ENCODE results near the gene FBRS. TPM values are rescaled to one million over a fixed set of nuclear protein-coding genes. Genes with fewer than 3 reads are reported as not detected.

Gene FBRS
- total and polyA plus RNA-seq, 2 of the 8 experiments (the other 6 are each of a cell fraction or from before 2014, with no cell fraction given): 2.4 to 13.9 TPM

GRCh38 chr16:30698139-30698815 is 40.0 kb downstream of the FBRS start (continued):
- TF ChIP-seq JUN (IDR thresholded peaks at IDR 0.05; ENCODE audit: low read depth, low read length) (no peak), TCF12 (IDR thresholded peaks at IDR 0.05; ENCODE audit: low read depth, low read length) (0 out of 2 replicates have a peak, but pooled peaks have one; percentile 17), CHD2 (IDR thresholded peaks at IDR 0.05; ENCODE audit: low read length) (no peak; the same call in 1 of the 2 replicates), TAF1 (IDR thresholded peaks at IDR 0.05; ENCODE audit: low read depth, low read length) (peak; percentile 95; the same call in 1 of the 2 replicates), NANOG (IDR thresholded peaks at IDR 0.05; ENCODE audit: insufficient read depth, low read depth, low read length, poor library complexity, severe bottlenecking) (no peak), ZNF274 (IDR thresholded peaks at IDR 0.05; ENCODE audit: borderline replicate concordance, extremely low read depth, low read length) (no peak), MAFK (IDR thresholded peaks at IDR 0.05; ENCODE audit: low read depth, low read length) (no peak), RNF2 (IDR thresholded peaks at IDR 0.05; ENCODE audit: borderline replicate concordance, low read depth, low read length, missing control alignments, poor library complexity, severe bottlenecking) (no peak), ATF2 (IDR thresholded peaks at IDR 0.05; ENCODE audit: low read length) (peak; percentile 83; the same call in 1 of the 2 replicates), CBX8 (IDR thresholded peaks at IDR 0.05; ENCODE audit: borderline replicate concordance, low read depth, low read length) (no peak), SP4 (IDR thresholded peaks at IDR 0.05; ENCODE audit: low read length) (peak; percentile 72; the same call in 1 of the 2 replicates), KDM4A (IDR thresholded peaks at IDR 0.05; ENCODE audit: low read depth, low read length, severe bottlenecking) (peak; percentile 48), TEAD4 (IDR thresholded peaks at IDR 0.05; ENCODE audit: low read depth, low read length) (no peak), BRCA1 (IDR thresholded peaks at IDR 0.05; ENCODE audit: low read depth, low read length) (no peak; the same call in 1 of the 2 replicates), SUZ12 (IDR thresholded peaks at IDR 0.05; ENCODE audit: low read length) (no peak), RAD21 (IDR thresholded peaks at IDR 0.05 in 1 of 2, conservative IDR thresholded peaks at IDR 0.05 in 1 of 2; ENCODE audit: low read depth in 2 of 2, low read length in 2 of 2) (no peak), GABPA (IDR thresholded peaks at IDR 0.05; ENCODE audit: borderline replicate concordance, insufficient read depth, low read length) (no peak), TAF7 (optimal IDR thresholded peaks at IDR 0.05; ENCODE audit: borderline replicate concordance, low read depth, low read length) (peak; percentile 90), SIRT6 (IDR thresholded peaks at IDR 0.05; ENCODE audit: low read length) (no peak), E2F6 (IDR thresholded peaks at IDR 0.05) (peak; percentile 77), CREB1 (IDR thresholded peaks at IDR 0.05) (no peak; the same call in 1 of the 2 replicates), HDAC6 (IDR thresholded peaks at IDR 0.05; ENCODE audit: low read depth, low read length) (no peak)
